MG63 (cell line): ENCODE data around the gene CPT1B. TPM values are rescaled to one million over a fixed set of nuclear protein-coding genes. Genes with fewer than 3 reads are reported as not detected.
"Not testable (repeated sequence)": the region's sequence is repeated elsewhere in the genome, so short reads cannot be mapped to it uniquely, and the experiment has no call there.

Source experiments
- DNase-seq: peaks from one replicate; pipeline ENCODE4 v3.0.0-alpha.2; 2020
- H3K27me3 ChIP-seq: fragments of 250-450 bp; sonication (Bioruptor Pico); 2 replicates; pipeline ENCODE4 v1.5.1; 2020; ENCODE audit warnings: mild to moderate bottlenecking, moderate library complexity
- H3K36me3 ChIP-seq: fragments of 250-450 bp; sonication (Bioruptor Pico); 2 replicates; pipeline ENCODE4 v1.5.1; 2020; ENCODE audit warnings: mild to moderate bottlenecking, moderate library complexity
- H3K4me3 ChIP-seq: fragments of 250-450 bp; sonication (Bioruptor Pico); 2 replicates; pipeline ENCODE4 v1.5.1; 2020; ENCODE audit warnings: mild to moderate bottlenecking, moderate library complexity
- H3K9me3 ChIP-seq: fragments of 250-450 bp; sonication (Bioruptor Pico); 2 replicates; pipeline ENCODE4 v1.5.1; 2020; ENCODE audit warnings: mild to moderate bottlenecking, moderate library complexity
- total RNA-seq: library from RNA; depleted of rRNA; stranded (reverse); fragments of >200 nt; shearing (Covaris generic); gene quantifications from 2 replicates; pipeline ENCODE4 v1.2.3, GENCODE V29; 2014; ENCODE audit warnings: low replicate concordance; rRNA removed

Gene CPT1B
- total RNA-seq, 1 experiment from 2014 or later: 4.4 TPM

GRCh38 chr22:50522806-50523438 is 55.3 kb downstream of the CPT1B start:
- H3K36me3 ChIP-seq: peaks cover 44% of the 10 kb centered on the region
- H3K9me3 ChIP-seq: no peaks in the 10 kb centered on the region
- no peak overlapping the region for H3K4me3 ChIP-seq
- no peaks in the 10 kb centered on the region for H3K27me3 ChIP-seq
- DNase-seq: no peak

- Histone ChIP-seq H3K36me3 (peaks cover 49% of the 10 kb centered on the region), H3K4me3 (no peak overlapping the region), H3K9me3 (no peaks in the 10 kb centered on the region), H3K27me3 (no peaks in the 10 kb centered on the region)
- DNase-seq: no peak
Observed at GRCh38 chr22:50522208-50522805, 55.9 kb downstream of the CPT1B start.

- Histone ChIP-seq H3K36me3 (peaks cover 53% of the 10 kb centered on the region), H3K27me3 (no peaks in the 10 kb centered on the region), H3K9me3 (no peaks in the 10 kb centered on the region), H3K4me3 (no peak overlapping the region)
- DNase-seq: no peak
Observed at GRCh38 chr22:50521710-50522109, 56.5 kb downstream of the CPT1B start.

- DNase-seq: no peak
- Histone ChIP-seq H3K36me3 (peaks cover 53% of the 10 kb centered on the region), H3K4me3 (no peak overlapping the region), H3K9me3 (no peaks in the 10 kb centered on the region), H3K27me3 (no peaks in the 10 kb centered on the region)
Observed at GRCh38 chr22:50520826-50521453, 57.3 kb downstream of the CPT1B start.

- H3K27me3 ChIP-seq, DNase-seq, H3K9me3 ChIP-seq, H3K4me3 ChIP-seq: not testable (repeated sequence)
- H3K36me3 ChIP-seq: peaks cover 53% of the 10 kb centered on the region
Observed at GRCh38 chr22:50520184-50520583, 58.0 kb downstream of the CPT1B start.

GRCh38 chr22:50519151-50519550 is 59.1 kb downstream of the CPT1B start:
- H3K36me3 ChIP-seq: peaks cover 44% of the 10 kb centered on the region

More at GRCh38 chr22:50519151-50519550, 59.1 kb downstream of the CPT1B start:
- H3K27me3 ChIP-seq: no peaks in the 10 kb centered on the region
- DNase-seq: no peak
- H3K9me3 ChIP-seq: no peaks in the 10 kb centered on the region
- no peak overlapping the region for H3K4me3 ChIP-seq

Other genes starting within 250 kb of the CPT1B start
- 31.0 and 37.4 TPM in 2 replicates for gene PPP6R2, start 235.1 kb downstream of the CPT1B start, total RNA-seq
- gene SBF1, start 103.4 kb downstream of the CPT1B start, total RNA-seq: 38.7 and 66.1 TPM in 2 replicates
- 2.2 and 6.9 TPM in 2 replicates for gene ADM2, start 96.9 kb downstream of the CPT1B start, total RNA-seq
- 0.35 TPM in 1 of 2 replicates, not detected in the other for gene MIOX, start 91.6 kb downstream of the CPT1B start, total RNA-seq
- gene LMF2, start 70.7 kb downstream of the CPT1B start, total RNA-seq: 23.0 and 30.3 TPM in 2 replicates
- 68.0 and 102 TPM in 2 replicates for gene NCAPH2, start 70.2 kb downstream of the CPT1B start, total RNA-seq
- gene SCO2, start 52.8 kb downstream of the CPT1B start, total RNA-seq: 1.2 and 3.2 TPM in 2 replicates
- 22.1 and 22.2 TPM in 2 replicates for gene TYMP, start 48.4 kb downstream of the CPT1B start, total RNA-seq
- not detected in 2 replicates for gene KLHDC7B, start 32.5 kb downstream of the CPT1B start, total RNA-seq
- not detected in 2 replicates for gene SYCE3, start 15.5 kb downstream of the CPT1B start, total RNA-seq
- 1.3 and 5.5 TPM in 2 replicates for gene CHKB, start 4.4 kb upstream of the CPT1B start, total RNA-seq
- gene MAPK8IP2, start 22.4 kb upstream of the CPT1B start, total RNA-seq: 2.2 TPM in 1 of 2 replicates, not detected in the other
- 9.8 and 16.0 TPM in 2 replicates for gene ARSA, start 49.7 kb upstream of the CPT1B start, total RNA-seq
- 1.3 and 2.6 TPM in 2 replicates for gene SHANK3, start 94.4 kb upstream of the CPT1B start, total RNA-seq
- gene ACR, start 159.8 kb upstream of the CPT1B start, total RNA-seq: not detected in 2 replicates
- 6.5 and 11.5 TPM in 2 replicates for gene RABL2B, start 205.2 kb upstream of the CPT1B start, total RNA-seq